ENCODE data around the gene ABCA4.

Gene ABCA4

GRCh38 chr1:94111879-94112278 lies 9.1 kb downstream of the ABCA4 start:
- in situ Hi-C loops (cut with MboI; ENCODE audit: low sequenced_read_pairs, unreplicated experiment): no loop called here
- DNase-seq (ENCODE audit: low spot score): no peak
- TF ChIP-seq, protein P1, sequence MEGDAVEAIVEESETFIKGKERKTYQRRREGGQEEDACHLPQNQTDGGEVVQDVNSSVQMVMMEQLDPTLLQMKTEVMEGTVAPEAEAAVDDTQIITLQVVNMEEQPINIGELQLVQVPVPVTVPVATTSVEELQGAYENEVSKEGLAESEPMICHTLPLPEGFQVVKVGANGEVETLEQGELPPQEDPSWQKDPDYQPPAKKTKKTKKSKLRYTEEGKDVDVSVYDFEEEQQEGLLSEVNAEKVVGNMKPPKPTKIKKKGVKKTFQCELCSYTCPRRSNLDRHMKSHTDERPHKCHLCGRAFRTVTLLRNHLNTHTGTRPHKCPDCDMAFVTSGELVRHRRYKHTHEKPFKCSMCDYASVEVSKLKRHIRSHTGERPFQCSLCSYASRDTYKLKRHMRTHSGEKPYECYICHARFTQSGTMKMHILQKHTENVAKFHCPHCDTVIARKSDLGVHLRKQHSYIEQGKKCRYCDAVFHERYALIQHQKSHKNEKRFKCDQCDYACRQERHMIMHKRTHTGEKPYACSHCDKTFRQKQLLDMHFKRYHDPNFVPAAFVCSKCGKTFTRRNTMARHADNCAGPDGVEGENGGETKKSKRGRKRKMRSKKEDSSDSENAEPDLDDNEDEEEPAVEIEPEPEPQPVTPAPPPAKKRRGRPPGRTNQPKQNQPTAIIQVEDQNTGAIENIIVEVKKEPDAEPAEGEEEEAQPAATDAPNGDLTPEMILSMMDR (IDR thresholded peaks at IDR 0.05; ENCODE audit: borderline replicate concordance, control extremely low read depth, extremely low read depth, insufficient read depth, missing control alignments): no peak

DNA sequence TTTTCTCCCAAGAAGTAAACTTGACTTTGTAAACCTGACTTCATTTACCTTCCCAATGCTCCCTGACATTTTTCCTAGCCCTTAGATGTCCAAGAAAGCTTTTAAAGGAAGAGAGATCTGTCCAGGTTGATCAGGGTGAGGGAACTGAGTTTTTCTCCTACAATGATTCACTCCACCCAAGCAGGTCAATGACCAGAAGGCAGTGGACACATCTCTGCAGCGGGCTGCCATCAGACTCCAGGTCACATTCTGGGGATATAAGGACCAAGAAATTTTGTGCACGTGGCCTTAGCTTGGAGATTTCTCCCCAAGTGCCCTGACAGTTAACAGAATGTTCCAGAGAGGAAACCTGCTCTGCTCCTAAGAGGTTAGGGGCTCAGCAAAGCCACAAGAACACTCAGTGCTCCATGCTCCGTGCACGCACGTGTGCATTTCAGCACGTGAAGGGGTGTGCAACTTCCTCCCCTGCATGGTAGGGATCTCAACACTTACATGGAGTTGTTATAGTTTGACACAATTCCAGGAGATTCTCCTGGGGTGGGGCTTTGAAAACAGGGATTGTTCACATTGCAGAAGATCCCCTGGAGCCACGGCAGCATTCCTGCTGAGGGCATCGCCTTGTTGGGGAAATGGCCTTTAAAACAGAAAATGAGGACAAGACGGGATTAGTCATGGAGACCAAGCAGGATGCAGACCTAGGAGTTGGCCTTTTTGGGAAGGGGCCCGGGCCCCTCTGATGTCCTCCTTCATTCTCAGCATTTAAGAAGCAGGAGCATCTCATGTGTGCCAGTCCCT lies 9.8 kb downstream of the ABCA4 start:
- in situ Hi-C loops (cut with MboI; ENCODE audit: low sequenced_read_pairs, unreplicated experiment): no loop called here
- no peak for DNase-seq (ENCODE audit: low spot score)
- TF ChIP-seq, protein P1 (IDR thresholded peaks at IDR 0.05; ENCODE audit: borderline replicate concordance, control extremely low read depth, extremely low read depth, insufficient read depth, missing control alignments): no peak

DNA sequence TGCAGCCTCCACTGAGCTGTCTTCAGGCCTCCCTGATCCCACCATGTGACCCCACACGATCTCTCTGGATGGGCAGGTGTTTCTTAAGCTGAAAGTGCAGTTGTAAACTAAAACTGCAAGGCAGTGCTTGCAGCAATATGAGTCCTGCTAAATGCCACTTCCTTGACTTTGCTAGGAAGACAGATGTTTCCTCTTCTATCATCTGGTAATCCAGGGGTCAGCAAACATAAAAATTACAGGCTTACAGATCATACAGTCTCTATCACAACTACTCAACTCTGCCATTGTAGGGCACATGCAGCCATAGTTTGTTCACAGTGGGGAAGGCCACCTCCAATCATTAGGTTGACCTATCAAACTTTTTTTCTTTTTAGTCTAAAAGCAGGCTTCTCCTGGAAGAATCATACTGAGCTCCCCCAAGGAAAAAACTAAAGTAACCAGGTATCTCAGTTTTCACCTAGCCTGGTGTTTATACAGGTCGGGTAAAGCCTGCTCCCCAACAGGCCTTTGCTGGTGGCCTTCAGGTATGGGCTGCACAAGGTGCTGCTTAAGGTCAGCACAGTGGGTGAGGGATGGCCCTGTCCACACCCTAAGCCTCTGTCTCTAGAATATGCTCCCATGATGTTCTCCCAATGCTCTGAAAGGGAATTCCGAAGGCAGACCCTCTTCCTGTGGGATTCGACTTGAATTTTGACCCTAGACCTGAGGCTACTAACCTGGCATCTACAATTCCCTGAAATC lies 10.8 kb downstream of the ABCA4 start:
- no peak for DNase-seq (ENCODE audit: low spot score)
- in situ Hi-C loops (cut with MboI; ENCODE audit: low sequenced_read_pairs, unreplicated experiment): no loop called here
- TF ChIP-seq, protein P1 (IDR thresholded peaks at IDR 0.05; ENCODE audit: borderline replicate concordance, control extremely low read depth, extremely low read depth, insufficient read depth, missing control alignments): no peak

DNA sequence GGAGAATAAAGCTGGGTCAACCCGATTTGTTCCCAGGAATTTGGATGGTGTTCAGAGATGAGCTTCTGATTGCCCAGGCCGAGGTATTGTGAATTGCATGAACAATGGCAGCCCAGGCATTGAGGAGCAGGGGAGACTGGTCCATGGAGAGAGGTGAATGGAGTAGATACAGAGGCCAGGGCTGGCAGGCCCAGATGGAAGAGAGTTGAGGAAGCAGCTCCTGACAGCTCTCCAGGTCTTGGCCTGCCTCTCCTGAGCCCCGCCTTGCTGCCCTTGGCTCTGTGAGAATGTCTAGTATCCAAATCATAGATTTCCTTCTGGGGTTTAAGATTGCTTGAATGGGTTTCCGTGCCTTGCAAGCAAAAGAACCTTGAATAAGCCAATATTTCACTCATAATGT lies 11.5 kb downstream of the ABCA4 start:
- DNase-seq (ENCODE audit: low spot score): no peak
- in situ Hi-C loops (cut with MboI; ENCODE audit: low sequenced_read_pairs, unreplicated experiment): no loop called here
- TF ChIP-seq, protein P1 (IDR thresholded peaks at IDR 0.05; ENCODE audit: borderline replicate concordance, control extremely low read depth, extremely low read depth, insufficient read depth, missing control alignments): no peak

DNA sequence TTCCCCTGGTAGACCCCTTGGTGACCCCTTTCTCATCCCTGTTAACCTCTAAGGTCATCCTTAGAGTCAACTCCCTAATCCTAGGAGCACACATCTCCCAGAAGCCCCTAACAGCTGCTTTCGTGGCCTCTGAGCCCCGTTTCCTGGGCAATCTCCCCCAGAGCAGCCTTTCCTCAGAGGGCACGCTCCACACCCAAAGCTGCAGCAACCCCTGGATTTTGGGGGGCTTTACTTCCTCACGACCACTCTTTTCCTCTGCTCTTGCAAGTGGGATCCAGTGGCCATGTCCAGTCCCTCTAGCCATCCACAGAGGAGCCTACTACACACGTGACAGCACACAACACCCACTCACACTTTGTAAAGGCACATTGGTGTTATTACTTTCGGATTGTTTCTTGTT lies 13.8 kb downstream of the ABCA4 start:
- no peak for DNase-seq (ENCODE audit: low spot score)
- TF ChIP-seq, protein P1 (IDR thresholded peaks at IDR 0.05; ENCODE audit: borderline replicate concordance, control extremely low read depth, extremely low read depth, insufficient read depth, missing control alignments): no peak
- in situ Hi-C loops (cut with MboI; ENCODE audit: low sequenced_read_pairs, unreplicated experiment): no loop called here

GRCh38 chr1:94106716-94107115 lies 14.2 kb downstream of the ABCA4 start:
- in situ Hi-C loops (cut with MboI; ENCODE audit: low sequenced_read_pairs, unreplicated experiment): no loop called here
- no peak for DNase-seq (ENCODE audit: low spot score)
- TF ChIP-seq, protein P1 (IDR thresholded peaks at IDR 0.05; ENCODE audit: borderline replicate concordance, control extremely low read depth, extremely low read depth, insufficient read depth, missing control alignments): no peak

Measured in GM13976 (cell line).